Measurements from ENCODE around the gene FAM107A. TPM values are rescaled to one million over a fixed set of nuclear protein-coding genes. Genes with fewer than 3 reads are reported as not detected.
A peak's percentile ranks its signal among the peaks of the same experiment; 100 is the strongest.

The FAM107A gene
- total RNA-seq, 1 donor from 2014 or later: 1.2 TPM

DNA sequence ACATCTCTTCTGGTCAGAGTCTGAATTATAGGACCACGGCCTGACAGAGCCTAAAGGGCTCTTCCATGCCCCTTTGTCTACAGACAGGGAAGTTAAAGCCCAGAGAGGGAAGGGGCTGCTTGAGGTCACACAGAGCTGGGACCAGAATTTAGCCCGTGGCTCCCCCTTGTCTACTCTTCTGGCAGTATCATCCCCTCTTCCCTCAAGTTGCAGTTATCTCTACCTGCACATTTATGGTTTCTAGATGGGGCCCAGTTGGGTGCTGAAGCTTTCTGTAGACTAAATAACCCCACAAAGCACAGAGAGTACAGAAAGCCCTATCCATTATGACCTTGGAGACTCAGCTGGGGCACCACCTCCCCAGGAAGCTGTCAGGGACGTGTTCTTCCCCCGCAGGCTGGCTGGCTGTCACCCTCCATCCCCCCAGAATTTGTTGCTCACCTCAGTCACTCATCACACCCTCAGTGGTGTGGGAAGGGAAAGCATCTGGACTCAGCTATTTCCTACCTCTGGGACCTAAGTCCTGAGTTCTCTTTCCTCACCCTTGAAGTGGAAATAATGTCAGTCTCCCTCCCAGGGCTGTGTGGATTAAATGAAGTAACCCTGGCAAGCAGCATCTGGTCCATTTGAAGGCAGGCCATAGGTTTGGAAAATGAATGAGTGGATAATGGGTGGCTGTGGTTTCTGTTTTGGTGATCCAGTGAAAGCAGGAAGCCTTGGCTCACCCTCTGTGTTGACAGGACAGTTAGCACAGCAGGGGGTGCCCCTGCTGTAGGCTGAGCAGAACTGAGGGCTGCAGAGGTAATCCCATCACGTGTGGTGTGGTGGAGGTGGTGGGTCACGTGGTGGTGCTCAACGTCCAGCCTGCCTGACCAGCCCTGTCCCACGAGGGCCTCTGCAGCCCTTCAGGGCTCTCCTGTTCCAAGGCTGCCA, 56.5 kb downstream of the FAM107A start:
- DNase-seq (ENCODE audit: low read depth in 2 of 2): peak; percentile 15 to 48

DNA sequence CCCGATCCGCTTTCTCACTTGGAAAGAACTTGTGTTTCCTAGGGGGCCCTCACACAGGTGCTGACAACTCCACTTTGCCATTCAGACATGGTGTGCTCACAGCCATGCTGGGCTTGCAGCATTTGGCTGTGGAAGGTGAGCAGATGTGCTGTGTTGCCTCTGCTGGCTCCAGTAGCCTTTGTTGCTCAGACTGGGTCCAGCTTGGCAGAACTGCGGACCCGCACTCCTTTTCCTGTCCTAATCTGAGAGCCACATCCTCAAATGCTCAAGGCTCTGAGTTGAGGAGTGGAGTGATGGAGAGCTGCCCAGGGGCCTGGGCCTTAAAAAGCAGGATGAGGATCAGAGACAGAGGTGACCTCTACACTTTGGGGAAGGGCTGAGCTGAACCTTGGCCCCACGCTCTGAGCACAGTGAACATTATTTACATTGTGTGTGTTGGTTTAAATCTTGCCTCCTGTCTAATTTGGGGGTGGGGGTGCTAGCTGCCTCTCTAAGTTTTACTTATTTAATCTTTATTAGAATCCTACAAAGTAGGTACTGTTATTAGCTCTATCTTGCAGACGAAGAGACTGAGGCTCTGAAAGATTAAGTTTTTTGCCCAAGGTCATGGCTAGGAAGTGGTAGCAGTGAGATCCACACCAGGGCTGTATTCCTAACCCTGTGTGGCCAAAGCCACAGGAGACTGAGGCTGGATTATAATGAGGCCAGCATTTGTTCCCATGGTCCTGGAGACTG, 57.4 kb downstream of the FAM107A start:
- DNase-seq (ENCODE audit: low read depth in 2 of 2): no peak

DNA sequence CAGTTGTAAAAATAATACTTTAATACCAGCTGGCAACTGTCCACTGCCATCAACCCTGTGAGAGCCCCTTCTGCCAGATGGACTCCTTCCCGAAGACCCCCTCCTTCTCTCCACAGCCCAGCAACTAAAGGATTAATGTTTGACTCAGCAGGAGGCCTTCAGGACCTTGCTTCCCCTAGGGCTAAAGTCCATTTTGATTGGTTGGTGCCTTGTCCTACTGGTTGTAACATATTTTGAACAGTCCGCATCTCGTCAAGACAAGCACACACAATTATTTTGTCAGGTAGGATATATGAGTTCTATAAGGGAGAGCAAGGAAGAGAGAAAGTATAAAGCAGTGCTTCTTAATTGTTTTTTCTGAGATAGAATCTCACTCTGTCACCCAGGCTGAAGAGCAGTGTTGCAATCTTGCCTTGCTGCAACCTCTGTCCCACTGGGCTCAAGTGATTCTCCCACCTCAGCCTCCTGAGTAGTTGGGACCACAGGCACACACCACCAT, 58.9 kb downstream of the FAM107A start:
- DNase-seq (ENCODE audit: low read depth in 2 of 2): no peak

DNA sequence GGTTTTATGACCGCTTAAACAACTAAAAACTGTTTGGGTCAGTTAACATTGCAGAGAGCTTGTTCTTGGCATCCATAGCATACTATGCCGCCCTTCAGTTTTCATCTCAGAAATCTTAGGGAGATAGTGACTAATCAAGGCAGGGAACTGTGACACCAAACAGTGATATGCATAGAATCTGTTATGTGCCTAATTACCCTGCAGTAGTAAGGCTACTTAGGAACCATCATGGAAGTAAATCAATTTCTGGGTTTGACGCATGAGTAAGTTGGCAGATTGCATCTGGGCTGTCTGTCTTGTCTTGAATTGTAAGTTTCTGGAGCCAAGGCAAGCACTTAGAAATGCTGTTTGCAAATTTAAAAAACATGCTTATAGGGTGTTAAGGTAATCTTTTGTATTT, 62.8 kb downstream of the FAM107A start:
- DNase-seq (ENCODE audit: low read depth in 2 of 2): no peak

Other genes starting within 250 kb of the FAM107A start
- 18.0 and 30.2 TPM in 2 replicates for gene PXK, start 244.5 kb downstream of the FAM107A start, total RNA-seq
- 60.3 and 63.6 TPM in 2 replicates for gene PDHB, start 143.6 kb downstream of the FAM107A start, total RNA-seq
- gene KCTD6, start 85.3 kb downstream of the FAM107A start, total RNA-seq: 4.2 and 6.7 TPM in 2 replicates
- 1.0 and 1.6 TPM in 2 replicates for gene ACOX2, start 40.2 kb downstream of the FAM107A start, total RNA-seq
- 0.13 and 0.26 TPM in 2 replicates for gene FAM3D, start 89.4 kb upstream of the FAM107A start, total RNA-seq